Posterior cingulate gyrus (tissue), 11 donors: Measurements from ENCODE around the gene C1orf198.

Experiments used
- DNase-seq, 10 donors: peaks; one replicate each; pipeline versions ENCODE4 v3.0.0 to v3.0.0-alpha.2; 2020 to 2021; ENCODE audit warnings: mixed read lengths in 3 of 10
- intact Hi-C: fragments of 100-400 bp; cut with DNase I; formaldehyde crosslinking; loops from one replicate; pipeline ENCODE4 v1.15.1; 2023

The C1orf198 gene

GRCh38 chr1:230867903-230868735, at the start of gene C1orf198:
Gene C1orf198 (minus strand): TSS chr1:230868521. CDS start chr1:230868512, 9 bp downstream.
- intact Hi-C loops = loop anchor here (2.0 kb wide), 1 partner anchor 49 kb away; no protein-coding TSS in a partner anchor
- peak; percentile 71 to 97 (median 82) for DNase-seq

GRCh38 chr1:230917284-230918135, 49.2 kb upstream of the C1orf198 start:
- intact Hi-C loops = loop anchor here (1.0 to 10.0 kb wide), 4 partner anchors 49 to 295 kb away; partner anchors contain the start of genes ARV1, C1orf198 and TTC13
- peak in 8 of 10 donors; percentile 66 to 94 (median 76) for DNase-seq

- DNase-seq = no peak
- intact Hi-C loops = loop anchor here (1.0 to 10.0 kb wide), 4 partner anchors 48 to 296 kb away; partner anchors contain the start of genes ARV1, C1orf198 and TTC13
These were observed 48.4 kb upstream of the C1orf198 start for GRCh38 chr1:230916587-230917283.

GRCh38 chr1:230915078-230915477, 46.8 kb upstream of the C1orf198 start:
- DNase-seq = no peak
- intact Hi-C loops = loop anchor here (5.0 to 10.0 kb wide), 2 partner anchors 60 to 297 kb away; partner anchors contain the start of genes ARV1 and TTC13

GRCh38 chr1:230913496-230913895, 45.2 kb upstream of the C1orf198 start:
- DNase-seq = no peak
- intact Hi-C loops = loop anchor here (10.0 kb wide), 1 partner anchor 61 kb away; the partner anchor contains the start of genes ARV1 and TTC13

- intact Hi-C loops = loop anchor here (10.0 kb wide), 1 partner anchor 64 kb away; the partner anchor contains the start of genes ARV1 and TTC13
These were observed 42.4 kb upstream of the C1orf198 start for GRCh38 chr1:230910755-230911117.

GRCh38 chr1:230909974-230910754, 41.8 kb upstream of the C1orf198 start:
- intact Hi-C loops = loop anchor here (10.0 kb wide), 1 partner anchor 65 kb away; the partner anchor contains the start of genes ARV1 and TTC13
- peak; percentile 24 to 91 (median 54) for DNase-seq

More at GRCh38 chr1:230910755-230911117, 42.4 kb upstream of the C1orf198 start:
- no peak for DNase-seq

- no peak for DNase-seq
- intact Hi-C loops = no loop called here
These were observed 39.3 kb upstream of the C1orf198 start for GRCh38 chr1:230907472-230908205.

GRCh38 chr1:230906226-230906625, 37.9 kb upstream of the C1orf198 start:
- no peak for DNase-seq
- intact Hi-C loops = no loop called here

- intact Hi-C loops = no loop called here
- DNase-seq = no peak
These were observed 37.4 kb upstream of the C1orf198 start for GRCh38 chr1:230905733-230906132.

- intact Hi-C loops = no loop called here
- DNase-seq = no peak
These were observed 34.1 kb upstream of the C1orf198 start for GRCh38 chr1:230902349-230902923.

GRCh38 chr1:230901671-230902070, 33.4 kb upstream of the C1orf198 start:
- DNase-seq = no peak
- intact Hi-C loops = no loop called here

GRCh38 chr1:230900984-230901383, 32.7 kb upstream of the C1orf198 start:
- intact Hi-C loops = no loop called here
- no peak for DNase-seq

GRCh38 chr1:230899841-230900251, 31.5 kb upstream of the C1orf198 start:
- DNase-seq = no peak
- intact Hi-C loops = no loop called here

- DNase-seq = no peak
- intact Hi-C loops = no loop called here
These were observed 30.4 kb upstream of the C1orf198 start for GRCh38 chr1:230898748-230899147.

- DNase-seq = no peak
- intact Hi-C loops = no loop called here
These were observed 29.8 kb upstream of the C1orf198 start for GRCh38 chr1:230898144-230898543.

GRCh38 chr1:230896779-230897178, 28.5 kb upstream of the C1orf198 start:
- intact Hi-C loops = no loop called here
- no peak for DNase-seq

- intact Hi-C loops = no loop called here
- DNase-seq = no peak
These were observed 27.1 kb upstream of the C1orf198 start for GRCh38 chr1:230895452-230895851.
